Endothelial cell of umbilical vein (primary cell): Measurements from ENCODE around the gene GDI1. TPM values are rescaled to one million over a fixed set of nuclear protein-coding genes. Genes with fewer than 3 reads are reported as not detected.

Source experiments
- BruUV-seq: library from RNA; stranded (reverse); fragments of 400-500 nt; replicated peaks from 2 replicates; lab custom pipeline; 2021; lab: Mats Ljungman, UMichigan
- CTCF ChIA-PET: fragments of 300-600, 350-600 bp; sonication (Branson Sonifier 250); formaldehyde crosslinking; loops from one replicate; lab custom pipeline; 2021; ENCODE audit warnings: antibody characterized with exemption, inconsistent platforms; lab: Charles Lee
- POLR2A ChIA-PET: fragments of 300-600, 350-600 bp; sonication (Branson Sonifier 250); formaldehyde crosslinking; loops from one replicate; lab custom pipeline; 2021; ENCODE audit warnings: antibody characterized with exemption, inconsistent platforms; lab: Charles Lee
- DNase-seq: peaks from one replicate; pipeline ENCODE4 v3.0.0-alpha.2; 2011; ENCODE audit warnings: low read depth, low spot score
- FAIRE-seq: peaks from 2 replicates; lab custom pipeline; 2011; peaks lifted over from hg19 to GRCh38; lab: Jason Lieb, UNC
- H2AFZ ChIP-seq: 2 replicates; pipeline ENCODE4 v1.6.0; 2012; ENCODE audit warnings: low read depth, low read length, control low read depth, inconsistent platforms
- H3K27ac ChIP-seq: 2 replicates; pipeline ENCODE4 v1.5.1; 2011; ENCODE audit warnings: low read depth, mild to moderate bottlenecking, control low read depth, low read length, moderate library complexity; ENCODE audit not compliant: insufficient read depth
- H3K27me3 ChIP-seq, 2 experiments: 2 replicates each; pipeline versions ENCODE4 v1.6.0 to v1.6.1; 2011; ENCODE audit warnings: low read length in 2 of 2, mixed read lengths in 1 of 2; ENCODE audit not compliant: control insufficient read depth in 2 of 2, insufficient read depth in 2 of 2
- H3K36me3 ChIP-seq, 2 experiments: 2 replicates in 1 of 2; 3 replicates in 1 of 2; pipeline ENCODE4 v1.5.1; 2011; ENCODE audit warnings: low read length in 2 of 2, mild to moderate bottlenecking in 1 of 2, moderate library complexity in 1 of 2; ENCODE audit not compliant: control insufficient read depth in 2 of 2, insufficient read depth in 2 of 2; ENCODE audit errors: extremely low read depth in 1 of 2
- H3K4me1 ChIP-seq: 3 replicates; pipeline ENCODE4 v1.5.1; 2011; ENCODE audit warnings: mild to moderate bottlenecking, low read length; ENCODE audit not compliant: control insufficient read depth, insufficient read depth; ENCODE audit errors: extremely low read depth
- H3K4me2 ChIP-seq: 2 replicates; pipeline ENCODE4 v1.6.1; 2011; ENCODE audit warnings: low read length, control low read depth, mixed read lengths; ENCODE audit not compliant: insufficient read depth
- H3K4me3 ChIP-seq, 3 experiments: fragments of 200-600 bp in 1 of 3; sonication (generic), shearing (Covaris generic) in 1 of 3; replicated peaks in 1 of 3; 2 replicates each; pipeline ENCODE4 v1.5.1; 2011 to 2016; ENCODE audit warnings: control low read depth in 3 of 3, low read length in 3 of 3, mild to moderate bottlenecking in 2 of 3, inconsistent platforms in 1 of 3, low read depth in 1 of 3, moderate library complexity in 1 of 3; ENCODE audit not compliant: insufficient read depth in 1 of 3
- H3K79me2 ChIP-seq: 2 replicates; pipeline ENCODE4 v1.6.0; 2012; ENCODE audit warnings: low read length, inconsistent platforms; ENCODE audit not compliant: control insufficient read depth, insufficient read depth
- H3K9ac ChIP-seq: replicated peaks from 2 replicates; pipeline ENCODE3; 2011; ENCODE audit warnings: low read length, control low read depth; ENCODE audit not compliant: insufficient read depth; ENCODE audit errors: extremely low read depth
- H3K9me1 ChIP-seq: replicated peaks from 3 replicates; pipeline ENCODE4 v1.6.0; 2011; ENCODE audit warnings: mild to moderate bottlenecking, low read length; ENCODE audit not compliant: control insufficient read depth, insufficient read depth; ENCODE audit errors: extremely low read depth
- H3K9me3 ChIP-seq: replicated peaks from 2 replicates; pipeline ENCODE4 v1.5.1; 2012; ENCODE audit warnings: low read length, inconsistent platforms; ENCODE audit not compliant: control insufficient read depth, insufficient read depth
- H4K20me1 ChIP-seq: replicated peaks from 2 replicates; pipeline ENCODE3; 2011; ENCODE audit warnings: mild to moderate bottlenecking, low read length; ENCODE audit not compliant: control insufficient read depth, insufficient read depth; ENCODE audit errors: extremely low read depth
- EZH2 ChIP-seq: IDR thresholded peaks from 2 replicates; pipeline ENCODE4 v1.6.1; 2012; ENCODE audit warnings: borderline replicate concordance, low read depth, mild to moderate bottlenecking, moderate library complexity, low read length, inconsistent platforms; ENCODE audit not compliant: severe bottlenecking
- FOS ChIP-seq: IDR thresholded peaks from 2 replicates; pipeline ENCODE4 v1.6.1; 2011; ENCODE audit warnings: mild to moderate bottlenecking, low read length, moderate library complexity, borderline replicate concordance; ENCODE audit not compliant: insufficient read depth
- GATA2 ChIP-seq: IDR thresholded peaks from 2 replicates; pipeline ENCODE4 v1.7.0; 2011; ENCODE audit warnings: low read depth, mild to moderate bottlenecking, moderate library complexity, mixed read lengths, low read length; ENCODE audit not compliant: insufficient read length, insufficient read depth
- JUN ChIP-seq: IDR thresholded peaks from 2 replicates; pipeline ENCODE4 v1.6.1; 2011; ENCODE audit warnings: borderline replicate concordance, low read depth; ENCODE audit not compliant: insufficient read length, insufficient read depth
- MYC ChIP-seq: IDR thresholded peaks from one replicate; pipeline ENCODE4 v1.6.1; 2011; ENCODE audit warnings: mild to moderate bottlenecking, low read depth, low read length
- POLR2A ChIP-seq: IDR thresholded peaks from 2 replicates; pipeline ENCODE4 v1.6.1; 2012; ENCODE audit warnings: low read depth, mild to moderate bottlenecking, control low read depth, low read length
- POLR2AphosphoS5 ChIP-seq: IDR thresholded peaks from 2 replicates; pipeline ENCODE4 v1.6.1; 2012; ENCODE audit warnings: low read depth, mild to moderate bottlenecking, control low read depth, low read length, moderate library complexity; ENCODE audit not compliant: insufficient read depth
- dilution Hi-C: fragments of 300-500 bp; cut with MboI; formaldehyde crosslinking; loops from one replicate; pipeline ENCODE4 v1.15.0; 2019; ENCODE audit warnings: low sequenced_read_pairs; ENCODE audit not compliant: extremely low pct_ligation_motif_present
- intact Hi-C: fragments of 100-400 bp; cut with micrococcal nuclease; formaldehyde crosslinking; loops from one replicate; pipeline ENCODE4 v1.10.0; 2022
- polyA plus RNA-seq, 4 experiments: library from polyadenylated mRNA; depleted of rRNA in 3 of 4; stranded (reverse) in 3 of 4; unstranded in 1 of 4; fragments of >200 nt; gene quantifications; 2 replicates each; pipeline versions ENCODE4 v1.2.1 to v1.2.3, GENCODE V29; 2011 to 2012; ENCODE audit warnings: missing spikeins in 1 of 4
- total RNA-seq: library from RNA; stranded (reverse); gene quantifications from 2 replicates; pipeline ENCODE4 v1.2.3, GENCODE V29; 2021
- TF ChIP-seq, protein P1 (sequence below): IDR thresholded peaks from 2 replicates; pipeline ENCODE4 v1.6.1; 2011; ENCODE audit not compliant: insufficient read depth, insufficient read length
- TF ChIP-seq, protein P2 (sequence below), 2 donors: IDR thresholded peaks; 1 replicate in 1 of 2; 2 replicates in 1 of 2; pipeline ENCODE4 v1.5.1; 2011; ENCODE audit warnings: low read length in 2 of 2, mild to moderate bottlenecking in 2 of 2, moderate library complexity in 2 of 2, control low read depth in 1 of 2, inconsistent platforms in 1 of 2, low read depth in 1 of 2; ENCODE audit not compliant: insufficient read depth in 1 of 2; ENCODE audit errors: extremely low read depth in 1 of 2

GDI1 gene
- total and polyA plus RNA-seq, 2 donors (not counting 3 experiments of a cell fraction or from before 2014, with no cell fraction given): 128 to 247 TPM

DNA sequence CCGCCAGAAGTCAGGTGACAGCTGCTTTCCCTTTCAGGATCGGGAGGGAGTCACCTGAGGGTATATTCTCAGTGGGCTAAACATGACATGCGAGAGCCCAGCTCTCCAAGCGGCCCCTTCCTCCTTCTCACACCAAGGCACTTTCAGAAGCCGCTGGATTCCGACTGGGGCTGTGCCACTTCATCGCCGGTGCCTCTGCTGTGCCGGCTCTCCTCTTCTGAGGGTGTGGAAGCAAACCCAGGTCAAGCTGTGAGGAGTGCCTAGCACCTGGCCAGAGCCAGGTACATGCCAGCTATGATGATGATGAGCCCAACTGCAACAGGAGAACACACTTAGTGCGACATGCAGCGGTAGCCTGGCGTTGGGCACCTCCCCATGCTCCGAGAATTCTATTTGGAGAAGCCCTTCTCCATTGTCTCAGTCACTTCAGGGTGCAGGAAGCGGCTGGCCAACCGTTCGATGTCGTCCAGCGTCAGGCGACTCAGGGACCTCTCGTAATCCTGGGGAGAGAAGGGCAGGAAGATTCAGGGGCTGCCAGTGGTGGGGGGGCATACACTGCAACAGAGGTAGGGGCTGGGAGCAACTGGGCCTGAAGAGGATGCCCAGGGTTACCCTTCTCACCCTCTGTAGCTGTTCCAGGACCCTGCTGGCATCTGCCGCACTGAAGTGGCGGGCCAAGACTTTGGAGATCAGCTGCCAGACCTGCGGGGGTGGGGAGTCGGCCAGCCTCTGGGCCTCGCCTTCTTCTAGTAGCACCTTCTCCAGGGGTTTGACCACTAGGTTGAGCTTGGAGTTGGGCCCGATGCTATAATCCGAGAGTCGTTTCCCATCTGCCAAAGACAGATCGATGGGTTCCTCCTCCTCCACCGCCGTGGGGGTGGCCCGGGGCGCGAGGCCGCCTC lies 48.4 kb downstream of the GDI1 start:
- TF ChIP-seq POLR2AphosphoS5 (no peak), JUN (no peak), GATA2 (no peak), MYC (no peak), FOS (no peak), EZH2 (no peak), POLR2A (no peak)
- TF ChIP-seq, protein P1, sequence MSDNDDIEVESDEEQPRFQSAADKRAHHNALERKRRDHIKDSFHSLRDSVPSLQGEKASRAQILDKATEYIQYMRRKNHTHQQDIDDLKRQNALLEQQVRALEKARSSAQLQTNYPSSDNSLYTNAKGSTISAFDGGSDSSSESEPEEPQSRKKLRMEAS: no peak
- TF ChIP-seq, protein P2, sequence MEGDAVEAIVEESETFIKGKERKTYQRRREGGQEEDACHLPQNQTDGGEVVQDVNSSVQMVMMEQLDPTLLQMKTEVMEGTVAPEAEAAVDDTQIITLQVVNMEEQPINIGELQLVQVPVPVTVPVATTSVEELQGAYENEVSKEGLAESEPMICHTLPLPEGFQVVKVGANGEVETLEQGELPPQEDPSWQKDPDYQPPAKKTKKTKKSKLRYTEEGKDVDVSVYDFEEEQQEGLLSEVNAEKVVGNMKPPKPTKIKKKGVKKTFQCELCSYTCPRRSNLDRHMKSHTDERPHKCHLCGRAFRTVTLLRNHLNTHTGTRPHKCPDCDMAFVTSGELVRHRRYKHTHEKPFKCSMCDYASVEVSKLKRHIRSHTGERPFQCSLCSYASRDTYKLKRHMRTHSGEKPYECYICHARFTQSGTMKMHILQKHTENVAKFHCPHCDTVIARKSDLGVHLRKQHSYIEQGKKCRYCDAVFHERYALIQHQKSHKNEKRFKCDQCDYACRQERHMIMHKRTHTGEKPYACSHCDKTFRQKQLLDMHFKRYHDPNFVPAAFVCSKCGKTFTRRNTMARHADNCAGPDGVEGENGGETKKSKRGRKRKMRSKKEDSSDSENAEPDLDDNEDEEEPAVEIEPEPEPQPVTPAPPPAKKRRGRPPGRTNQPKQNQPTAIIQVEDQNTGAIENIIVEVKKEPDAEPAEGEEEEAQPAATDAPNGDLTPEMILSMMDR (IDR thresholded peaks at IDR 0.05; ENCODE audit: extremely low read depth in 1 of 2, insufficient read depth in 1 of 2, low read depth in 1 of 2, low read length in 2 of 2): no peak
- CTCF ChIA-PET: interaction anchor here (2.0 kb wide), 1 partner anchor 9 kb away, joined by 7 read pairs; no protein-coding TSS in a partner anchor
- Histone ChIP-seq H3K36me3 (no peaks in the 10 kb centered on the region), H2AFZ (no peak overlapping the region), H3K9me1 (no peaks in the 10 kb centered on the region), H3K4me3 (peak overlapping the region in 2 of 3 experiments; percentile 46 to 51), H4K20me1 (no peaks in the 10 kb centered on the region), H3K4me2 (peak overlapping the region; percentile 57), H3K79me2 (peaks cover 10% of the 10 kb centered on the region), H3K4me1 (peaks cover 3% of the 10 kb centered on the region), H3K9ac (peak overlapping the region; percentile 36), H3K27ac (no peak overlapping the region), H3K27me3 (no peaks in the 10 kb centered on the region), H3K9me3 (no peaks in the 10 kb centered on the region)
- intact Hi-C loops (no loop called here), dilution Hi-C loops (no loop called here)
- BruUV-seq: no TSS peak
- POLR2A ChIA-PET: no interaction called here
- DNase-seq: no peak
- peak; percentile 63 for FAIRE-seq
